Measurements from ENCODE around the gene GTF2IRD1. TPM values are rescaled to one million over a fixed set of nuclear protein-coding genes. Genes with fewer than 3 reads are reported as not detected.

GTF2IRD1 gene
- total RNA-seq, 1 donor from 2014 or later, result 18.2 TPM

DNA sequence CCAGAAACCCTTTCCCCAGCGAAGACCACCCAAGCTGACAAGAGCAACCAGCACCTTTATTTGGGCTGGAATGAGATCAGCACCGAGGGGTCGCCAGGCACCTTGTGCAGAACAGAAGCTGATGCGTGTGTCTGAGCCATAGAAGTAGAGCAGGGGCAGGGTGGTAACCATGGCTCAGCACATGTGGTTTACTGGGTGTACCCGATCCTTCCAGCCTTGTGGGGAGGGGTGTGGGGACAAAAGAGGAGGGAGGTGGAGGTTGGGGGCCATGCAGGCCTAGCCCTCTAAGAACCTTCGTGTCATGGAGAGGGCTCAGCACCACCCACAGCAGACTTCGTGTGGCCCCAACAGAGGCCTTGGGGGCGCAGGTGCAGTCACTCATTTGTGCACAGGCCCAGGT, 119.8 kb downstream of the GTF2IRD1 start:
- Histone ChIP-seq H3K4me3 (ENCODE audit: low read depth, low read length) (no peak overlapping the region), H3K36me3 (ENCODE audit: control insufficient read depth, insufficient read depth, low read length) (no peaks in the 10 kb centered on the region), H3K27me3 (ENCODE audit: control insufficient read depth, insufficient read depth, low read length) (no peaks in the 10 kb centered on the region)
- FAIRE-seq, result no peak
- no peak for DNase-seq (ENCODE audit: low read depth)
- TF ChIP-seq, protein P1, sequence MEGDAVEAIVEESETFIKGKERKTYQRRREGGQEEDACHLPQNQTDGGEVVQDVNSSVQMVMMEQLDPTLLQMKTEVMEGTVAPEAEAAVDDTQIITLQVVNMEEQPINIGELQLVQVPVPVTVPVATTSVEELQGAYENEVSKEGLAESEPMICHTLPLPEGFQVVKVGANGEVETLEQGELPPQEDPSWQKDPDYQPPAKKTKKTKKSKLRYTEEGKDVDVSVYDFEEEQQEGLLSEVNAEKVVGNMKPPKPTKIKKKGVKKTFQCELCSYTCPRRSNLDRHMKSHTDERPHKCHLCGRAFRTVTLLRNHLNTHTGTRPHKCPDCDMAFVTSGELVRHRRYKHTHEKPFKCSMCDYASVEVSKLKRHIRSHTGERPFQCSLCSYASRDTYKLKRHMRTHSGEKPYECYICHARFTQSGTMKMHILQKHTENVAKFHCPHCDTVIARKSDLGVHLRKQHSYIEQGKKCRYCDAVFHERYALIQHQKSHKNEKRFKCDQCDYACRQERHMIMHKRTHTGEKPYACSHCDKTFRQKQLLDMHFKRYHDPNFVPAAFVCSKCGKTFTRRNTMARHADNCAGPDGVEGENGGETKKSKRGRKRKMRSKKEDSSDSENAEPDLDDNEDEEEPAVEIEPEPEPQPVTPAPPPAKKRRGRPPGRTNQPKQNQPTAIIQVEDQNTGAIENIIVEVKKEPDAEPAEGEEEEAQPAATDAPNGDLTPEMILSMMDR (IDR thresholded peaks at IDR 0.05; ENCODE audit: insufficient read depth, low read length, severe bottlenecking), result no peak

DNA sequence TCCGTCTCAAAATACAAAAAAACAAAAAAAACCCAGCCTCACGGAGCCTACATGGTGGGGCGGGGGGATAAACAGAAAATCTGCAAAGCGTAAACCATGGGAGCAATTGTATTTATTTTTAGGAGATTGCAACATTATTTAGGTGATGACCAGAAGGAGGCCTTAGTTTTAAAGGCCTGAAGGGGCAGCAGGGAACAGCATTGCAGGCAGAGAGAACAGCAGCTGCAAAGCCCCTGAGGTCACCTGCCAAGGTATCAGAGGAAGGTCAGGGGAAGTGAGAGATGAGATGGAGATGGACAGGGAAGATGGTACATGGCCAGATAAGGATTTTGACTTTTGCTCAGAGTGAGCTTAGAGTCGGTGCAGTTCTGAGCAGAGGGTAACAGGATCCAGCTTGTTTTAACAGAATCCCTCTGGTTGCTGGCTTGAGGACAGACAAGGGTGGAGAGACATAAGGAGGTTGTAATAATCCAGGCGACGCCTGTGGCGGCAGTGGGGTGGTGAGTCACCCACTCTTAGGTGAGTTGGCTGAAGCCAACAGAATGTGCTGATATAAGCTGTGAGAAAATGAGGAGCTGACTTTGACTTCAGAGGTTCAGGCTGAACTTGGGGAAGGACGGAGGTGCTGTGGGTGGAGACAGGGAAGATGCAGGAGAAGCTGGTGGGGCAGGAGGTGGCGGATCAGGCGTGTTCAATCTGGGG, 121.5 kb downstream of the GTF2IRD1 start:
- Histone ChIP-seq H3K36me3 (ENCODE audit: control insufficient read depth, insufficient read depth, low read length) (no peaks in the 10 kb centered on the region), H3K4me3 (ENCODE audit: low read depth, low read length) (no peak overlapping the region), H3K27me3 (ENCODE audit: control insufficient read depth, insufficient read depth, low read length) (no peaks in the 10 kb centered on the region)
- FAIRE-seq, result peak; percentile 64
- TF ChIP-seq, protein P1 (IDR thresholded peaks at IDR 0.05; ENCODE audit: insufficient read depth, low read length, severe bottlenecking), result peak; percentile 19
- DNase-seq (ENCODE audit: low read depth), result peak; percentile 97

DNA sequence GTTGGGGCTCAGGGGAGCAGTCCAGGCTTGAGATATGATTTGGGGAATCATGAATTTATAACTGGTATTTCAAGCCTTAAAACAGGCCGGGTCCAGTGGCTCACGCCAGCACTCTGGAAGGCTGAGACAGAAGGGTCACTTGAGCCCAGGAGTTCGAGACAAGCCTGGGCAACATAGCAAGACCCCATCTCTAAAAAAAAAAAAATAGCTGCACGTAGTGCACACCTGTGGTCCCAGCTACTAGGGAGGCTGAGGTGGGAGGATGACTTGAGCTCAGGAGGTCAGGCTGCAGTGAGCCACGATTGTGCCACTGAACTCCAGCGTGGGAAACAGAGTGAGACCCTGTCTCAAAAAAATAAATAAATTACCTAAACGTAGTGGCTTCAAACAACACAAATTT, 122.1 kb downstream of the GTF2IRD1 start:
- DNase-seq (ENCODE audit: low read depth), result no peak
- H3K27me3 ChIP-seq (ENCODE audit: control insufficient read depth, insufficient read depth, low read length), result no peaks in the 10 kb centered on the region
- no peak overlapping the region for H3K4me3 ChIP-seq (ENCODE audit: low read depth, low read length)
- FAIRE-seq, result no peak
- TF ChIP-seq, protein P1 (IDR thresholded peaks at IDR 0.05; ENCODE audit: insufficient read depth, low read length, severe bottlenecking), result no peak
- H3K36me3 ChIP-seq (ENCODE audit: control insufficient read depth, insufficient read depth, low read length), result no peaks in the 10 kb centered on the region

DNA sequence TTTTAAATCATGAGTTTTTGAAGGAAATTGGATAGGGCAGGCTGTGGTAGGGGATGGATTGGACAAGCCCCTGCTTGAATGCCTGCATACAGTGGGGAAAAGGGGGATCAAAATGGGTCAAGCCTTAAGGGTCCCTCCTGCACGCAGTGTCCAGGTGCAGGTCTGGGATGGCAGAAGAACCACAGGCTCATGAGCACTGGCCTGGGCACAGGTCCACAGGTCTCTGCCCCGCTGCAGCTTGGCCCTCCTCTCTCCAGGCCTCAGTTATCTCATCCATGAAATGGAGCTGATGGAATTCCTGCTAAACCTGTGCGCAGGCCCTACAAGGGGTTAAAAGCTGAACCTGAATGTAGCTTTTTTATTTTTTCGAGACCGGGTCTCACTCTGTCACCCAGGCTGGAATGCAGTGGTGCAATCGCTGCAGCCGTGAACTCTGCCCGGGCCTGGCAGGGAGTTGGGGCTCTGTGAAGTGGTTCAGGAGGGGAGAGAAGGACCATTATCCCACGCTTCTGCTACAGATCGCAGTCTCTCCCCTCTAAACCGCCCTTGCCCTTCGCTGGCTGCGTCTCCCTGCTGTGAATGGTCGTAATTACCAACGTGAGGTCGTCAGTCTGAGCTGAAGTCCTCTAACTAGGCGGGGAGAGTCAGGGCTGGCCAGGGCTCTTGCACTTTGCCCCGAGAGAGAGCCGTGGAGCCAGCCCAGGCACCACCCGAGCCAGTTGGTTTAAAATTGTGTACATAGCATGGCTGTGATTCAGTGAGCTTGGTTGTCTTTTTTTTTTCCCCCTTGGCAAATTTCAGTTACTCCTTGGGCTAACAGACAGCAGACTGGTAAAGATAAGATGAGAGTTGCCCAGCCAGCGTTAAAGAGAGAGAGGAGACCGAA, 126.3 kb downstream of the GTF2IRD1 start:
- FAIRE-seq (no peak), DNase-seq (ENCODE audit: low read depth) (peak; percentile 52)
- Histone ChIP-seq H3K4me3 (ENCODE audit: low read depth, low read length) (no peak overlapping the region), H3K27me3 (ENCODE audit: control insufficient read depth, insufficient read depth, low read length) (no peaks in the 10 kb centered on the region), H3K36me3 (ENCODE audit: control insufficient read depth, insufficient read depth, low read length) (no peaks in the 10 kb centered on the region)
- TF ChIP-seq, protein P1 (IDR thresholded peaks at IDR 0.05; ENCODE audit: insufficient read depth, low read length, severe bottlenecking), result no peak

DNA sequence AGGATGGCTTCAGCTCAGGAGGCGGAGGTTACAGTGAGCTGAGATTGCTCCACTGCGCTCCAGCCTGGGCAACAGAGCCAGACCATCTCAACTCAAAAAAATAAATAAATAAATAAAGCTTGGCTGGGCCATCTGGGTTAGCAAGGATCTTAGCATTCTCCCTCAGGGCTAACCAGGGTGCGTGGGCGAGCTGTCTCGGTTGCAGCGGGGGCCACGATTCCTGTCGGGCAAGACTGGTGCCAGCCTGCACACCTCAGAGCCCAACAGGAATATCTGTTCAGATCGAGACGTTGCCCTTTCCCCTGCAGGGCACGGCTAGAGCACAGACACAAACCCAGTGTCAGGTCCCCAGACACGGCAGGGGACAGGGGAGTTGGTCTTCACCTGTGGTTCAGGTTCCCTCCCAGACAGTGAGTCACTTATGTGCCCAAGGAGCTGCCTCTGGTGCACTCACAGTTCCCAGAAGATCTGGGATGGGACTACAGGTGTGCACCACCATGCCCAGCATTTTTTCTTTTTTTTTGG, 128.3 kb downstream of the GTF2IRD1 start:
- no peaks in the 10 kb centered on the region for H3K27me3 ChIP-seq (ENCODE audit: control insufficient read depth, insufficient read depth, low read length)
- no peak overlapping the region for H3K4me3 ChIP-seq (ENCODE audit: low read depth, low read length)
- FAIRE-seq (no peak), DNase-seq (ENCODE audit: low read depth) (peak; percentile 68)
- TF ChIP-seq, protein P1 (IDR thresholded peaks at IDR 0.05; ENCODE audit: insufficient read depth, low read length, severe bottlenecking), result no peak
- H3K36me3 ChIP-seq (ENCODE audit: control insufficient read depth, insufficient read depth, low read length), result no peaks in the 10 kb centered on the region
